NCI-H345 treated with DMSO at 0.1 percent for 48 hours (cell line): Measurements from ENCODE around the gene GVQW3.

Experiments used
- DNase-seq: peaks from one replicate; lab custom pipeline; 2025; ENCODE audit not compliant: unreplicated experiment; lab: John Stamatoyannopoulos, UW

GVQW3 gene

GRCh38 chr11:76445121-76446084 is 64.3 kb downstream of the GVQW3 start:
- peak; percentile 34 for DNase-seq

DNA sequence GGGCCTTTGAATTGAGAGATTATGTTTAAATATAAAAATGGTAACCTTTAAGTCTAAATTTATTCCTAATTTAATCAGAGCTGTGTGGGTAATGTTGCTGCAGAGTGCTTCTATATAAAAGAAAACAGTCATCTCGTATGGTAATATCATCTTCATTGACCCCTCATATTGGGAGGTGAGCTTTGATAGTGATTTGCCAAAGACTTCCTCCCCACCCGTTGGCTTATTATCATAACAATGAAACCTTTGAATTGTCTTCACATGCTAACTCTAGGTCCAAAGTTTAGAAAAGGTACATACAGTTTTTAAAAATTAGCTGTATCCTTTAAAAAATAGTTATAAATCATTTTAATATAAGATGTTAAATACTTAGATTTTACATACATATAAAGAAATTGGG is 67.4 kb downstream of the GVQW3 start:
- no peak for DNase-seq

- no peak for DNase-seq
Measured at GRCh38 chr11:76453248-76453647, 72.1 kb downstream of the GVQW3 start.

DNA sequence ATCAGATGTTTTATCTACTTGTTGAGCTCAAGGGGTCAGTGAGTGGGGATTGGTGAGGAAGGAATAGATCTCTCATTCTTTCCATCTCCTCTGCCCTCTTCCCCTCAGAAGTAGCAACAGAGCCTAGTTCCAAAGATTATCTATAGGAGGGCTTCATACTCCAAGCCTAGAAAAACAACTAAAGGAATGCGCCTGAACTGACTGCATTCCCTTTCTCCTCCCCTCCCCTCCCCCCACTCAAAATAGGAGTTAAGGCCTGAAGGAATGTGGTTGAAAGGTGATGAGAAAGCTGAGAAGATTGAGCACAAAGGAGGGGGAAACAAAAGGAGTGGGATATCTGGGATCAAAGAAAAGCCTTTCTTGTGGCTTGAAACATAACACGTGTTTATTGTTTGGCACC is 74.2 kb downstream of the GVQW3 start:
- DNase-seq = no peak

DNA sequence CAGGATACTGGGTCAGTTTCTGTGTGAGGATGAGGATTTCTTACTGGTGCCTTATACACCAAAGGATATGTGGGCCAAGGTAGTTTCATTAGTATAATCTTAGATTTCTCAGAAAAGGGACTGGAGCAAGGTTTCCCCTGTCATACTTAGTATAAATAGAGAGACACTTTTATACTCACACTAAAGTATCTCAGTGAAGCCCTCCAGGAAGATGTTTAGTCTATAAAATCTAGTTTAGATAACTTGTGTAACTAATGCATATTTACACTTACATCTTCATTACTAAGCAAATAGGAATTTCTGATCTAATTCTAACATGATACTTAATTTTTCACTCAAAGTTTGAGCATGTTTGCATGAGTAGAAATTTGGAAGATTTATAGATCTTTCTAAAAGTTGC is 74.8 kb downstream of the GVQW3 start:
- no peak for DNase-seq

DNA sequence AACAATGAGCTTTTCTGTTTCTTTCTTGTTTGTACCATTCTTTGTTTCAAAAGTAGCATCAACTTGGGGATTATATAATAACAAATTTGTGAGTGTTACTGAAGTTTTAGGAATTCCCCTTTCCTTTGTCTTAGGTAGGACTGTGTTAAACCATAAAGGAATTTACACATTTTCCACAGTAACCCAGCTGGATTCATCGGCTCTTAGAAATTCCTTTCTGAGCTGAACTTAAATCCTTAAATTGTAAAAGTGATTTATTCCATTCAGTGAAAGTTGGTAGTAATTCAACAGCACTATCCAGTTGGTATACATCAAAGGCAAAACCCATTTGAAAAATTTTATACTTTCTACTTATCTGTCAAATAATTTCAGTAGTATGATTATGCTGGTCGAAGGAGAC is 75.4 kb downstream of the GVQW3 start:
- DNase-seq = no peak
